OCI-LY7 (cell line): Measurements from ENCODE around the gene SLC9A9. TPM values are rescaled to one million over a fixed set of nuclear protein-coding genes. Genes with fewer than 3 reads are reported as not detected.

Experiments
- BruUV-seq: library from RNA; stranded (reverse); fragments of 400-500 nt; replicated peaks from 2 replicates; lab custom pipeline; 2021; lab: Mats Ljungman, UMichigan
- CTCF ChIA-PET: fragments of 300-600 bp; sonication (Branson Sonifier 250); formaldehyde crosslinking; loops from one replicate; lab custom pipeline; 2022; ENCODE audit warnings: antibody characterized with exemption; ENCODE audit not compliant: unreplicated experiment; lab: Charles Lee
- POLR2A ChIA-PET: fragments of 300-600 bp; sonication (Branson Sonifier 250); formaldehyde crosslinking; loops from one replicate; lab custom pipeline; 2022; ENCODE audit warnings: antibody characterized with exemption; lab: Charles Lee
- DNase-seq: peaks from one replicate; pipeline ENCODE4 v3.0.0-alpha.2; 2015; ENCODE audit warnings: low spot score
- H2AFZ ChIP-seq: fragments of 200-600 bp; sonication (generic), shearing (Covaris generic); 2 replicates; pipeline ENCODE4 v1.6.1; 2014; ENCODE audit warnings: mild to moderate bottlenecking, antibody characterized with exemption, low read length, moderate library complexity
- H3K27ac ChIP-seq: fragments of 200-600 bp; sonication (generic); 2 replicates; pipeline ENCODE4 v1.5.1; 2014; ENCODE audit warnings: mixed run types, low read depth, mild to moderate bottlenecking, moderate library complexity, low read length, inconsistent platforms; ENCODE audit not compliant: poor library complexity, severe bottlenecking
- H3K36me3 ChIP-seq: fragments of 200-600 bp; sonication (generic); 2 replicates; pipeline ENCODE4 v1.6.1; 2014; ENCODE audit warnings: mild to moderate bottlenecking, antibody characterized with exemption, low read length, moderate library complexity, mixed read lengths; ENCODE audit not compliant: insufficient read depth
- H3K4me1 ChIP-seq: fragments of 200-600 bp; sonication (generic); 2 replicates; pipeline ENCODE4 v1.5.1; 2014; ENCODE audit warnings: mild to moderate bottlenecking, low read length; ENCODE audit not compliant: insufficient read depth, poor library complexity, severe bottlenecking
- H3K4me2 ChIP-seq: fragments of 200-600 bp; sonication (generic); 2 replicates; pipeline ENCODE4 v1.6.1; 2014; ENCODE audit warnings: mild to moderate bottlenecking, low read length
- H3K4me3 ChIP-seq: fragments of 200-600 bp; sonication (generic); 2 replicates; pipeline ENCODE4 v1.5.1; 2014; ENCODE audit warnings: mild to moderate bottlenecking, low read depth, low read length; ENCODE audit not compliant: poor library complexity, severe bottlenecking
- H3K79me2 ChIP-seq: fragments of 200-600 bp; sonication (generic); 2 replicates; pipeline ENCODE4 v1.6.1; 2016; ENCODE audit warnings: low read depth, mild to moderate bottlenecking, low read length, moderate library complexity, mixed read lengths; ENCODE audit not compliant: insufficient read depth
- H3K9me2 ChIP-seq: fragments of 200-600 bp; sonication (generic); 2 replicates; pipeline ENCODE4 v1.6.1; 2016; ENCODE audit warnings: mild to moderate bottlenecking, low read length, mixed read lengths; ENCODE audit not compliant: insufficient read depth
- H3K9me3 ChIP-seq: fragments of 200-600 bp; sonication (generic); 2 replicates; pipeline ENCODE4 v1.6.1; 2014; ENCODE audit warnings: mild to moderate bottlenecking, mixed run types, low read length, mixed read lengths
- H4K20me1 ChIP-seq: fragments of 200-600 bp; sonication (generic); 2 replicates; pipeline ENCODE4 v1.6.1; 2014; ENCODE audit warnings: mild to moderate bottlenecking, antibody characterized with exemption, low read length, moderate library complexity, mixed read lengths; ENCODE audit not compliant: insufficient read depth
- EZH2phosphoT487 ChIP-seq: fragments of 200-600 bp; sonication (generic); IDR thresholded peaks from 2 replicates; pipeline ENCODE4 v1.6.1; 2018; ENCODE audit warnings: low read depth, borderline replicate concordance, mild to moderate bottlenecking, mixed run types, antibody characterized with exemption, low read length, moderate library complexity, mixed read lengths
- intact Hi-C: fragments of 100-400 bp; cut with micrococcal nuclease; formaldehyde crosslinking; loops from one replicate; pipeline ENCODE4 v1.10.0; 2022; ENCODE audit not compliant: unreplicated experiment
- total RNA-seq, 2 experiments: library from RNA; depleted of rRNA in 1 of 2; stranded (reverse); fragments of >200 nt in 1 of 2; shearing (Covaris generic) in 1 of 2; gene quantifications; 2 replicates each; pipeline ENCODE4 v1.2.3, GENCODE V29; 2014 to 2022
- TF ChIP-seq, protein P1 (sequence below): fragments of 200-600 bp; sonication (generic); conservative IDR thresholded peaks from 2 replicates; pipeline ENCODE4 v1.5.1; 2014; ENCODE audit warnings: mild to moderate bottlenecking, antibody characterized with exemption, low read length, moderate library complexity, mixed read lengths

SLC9A9 gene
- total RNA-seq, 2 experiments from 2014 or later: 9.3 to 14.8 TPM

DNA sequence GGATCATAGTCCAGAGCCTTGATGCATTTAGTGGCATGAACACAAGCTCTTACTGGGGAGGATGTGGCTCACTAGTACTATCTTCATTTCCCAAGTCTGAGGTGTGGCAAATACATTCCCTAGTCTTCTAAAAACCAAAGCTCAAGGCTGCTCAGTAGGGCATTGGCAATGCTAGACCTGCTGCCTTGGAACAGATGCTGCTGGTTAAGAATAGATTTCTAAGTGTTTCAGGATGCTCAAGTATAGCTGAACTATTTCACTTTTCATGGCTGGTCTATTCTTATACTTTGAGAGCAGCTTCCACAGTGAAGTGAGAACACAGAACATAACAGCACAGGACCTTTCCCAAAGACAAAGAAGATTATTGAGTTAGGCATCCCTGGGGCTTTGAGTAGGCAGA is 549.9 kb downstream of the SLC9A9 start:
- no peak overlapping the region for H3K4me2 ChIP-seq
- intact Hi-C loops: no loop called here
- no peaks in the 10 kb centered on the region for H3K36me3 ChIP-seq
- DNase-seq: no peak
- no TSS peak for BruUV-seq
- H3K9me3 ChIP-seq: no peaks in the 10 kb centered on the region
- no peaks in the 10 kb centered on the region for H3K79me2 ChIP-seq
- no peak for TF ChIP-seq EZH2phosphoT487
- TF ChIP-seq, protein P1, sequence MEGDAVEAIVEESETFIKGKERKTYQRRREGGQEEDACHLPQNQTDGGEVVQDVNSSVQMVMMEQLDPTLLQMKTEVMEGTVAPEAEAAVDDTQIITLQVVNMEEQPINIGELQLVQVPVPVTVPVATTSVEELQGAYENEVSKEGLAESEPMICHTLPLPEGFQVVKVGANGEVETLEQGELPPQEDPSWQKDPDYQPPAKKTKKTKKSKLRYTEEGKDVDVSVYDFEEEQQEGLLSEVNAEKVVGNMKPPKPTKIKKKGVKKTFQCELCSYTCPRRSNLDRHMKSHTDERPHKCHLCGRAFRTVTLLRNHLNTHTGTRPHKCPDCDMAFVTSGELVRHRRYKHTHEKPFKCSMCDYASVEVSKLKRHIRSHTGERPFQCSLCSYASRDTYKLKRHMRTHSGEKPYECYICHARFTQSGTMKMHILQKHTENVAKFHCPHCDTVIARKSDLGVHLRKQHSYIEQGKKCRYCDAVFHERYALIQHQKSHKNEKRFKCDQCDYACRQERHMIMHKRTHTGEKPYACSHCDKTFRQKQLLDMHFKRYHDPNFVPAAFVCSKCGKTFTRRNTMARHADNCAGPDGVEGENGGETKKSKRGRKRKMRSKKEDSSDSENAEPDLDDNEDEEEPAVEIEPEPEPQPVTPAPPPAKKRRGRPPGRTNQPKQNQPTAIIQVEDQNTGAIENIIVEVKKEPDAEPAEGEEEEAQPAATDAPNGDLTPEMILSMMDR: no peak
- CTCF ChIA-PET: no interaction called here
- H3K9me2 ChIP-seq: no peaks in the 10 kb centered on the region
- no peaks in the 10 kb centered on the region for H4K20me1 ChIP-seq
- no peaks in the 10 kb centered on the region for H3K4me1 ChIP-seq
- H3K27ac ChIP-seq: no peak overlapping the region
- no peak overlapping the region for H2AFZ ChIP-seq
- POLR2A ChIA-PET: no interaction called here
- H3K4me3 ChIP-seq: no peak overlapping the region

DNA sequence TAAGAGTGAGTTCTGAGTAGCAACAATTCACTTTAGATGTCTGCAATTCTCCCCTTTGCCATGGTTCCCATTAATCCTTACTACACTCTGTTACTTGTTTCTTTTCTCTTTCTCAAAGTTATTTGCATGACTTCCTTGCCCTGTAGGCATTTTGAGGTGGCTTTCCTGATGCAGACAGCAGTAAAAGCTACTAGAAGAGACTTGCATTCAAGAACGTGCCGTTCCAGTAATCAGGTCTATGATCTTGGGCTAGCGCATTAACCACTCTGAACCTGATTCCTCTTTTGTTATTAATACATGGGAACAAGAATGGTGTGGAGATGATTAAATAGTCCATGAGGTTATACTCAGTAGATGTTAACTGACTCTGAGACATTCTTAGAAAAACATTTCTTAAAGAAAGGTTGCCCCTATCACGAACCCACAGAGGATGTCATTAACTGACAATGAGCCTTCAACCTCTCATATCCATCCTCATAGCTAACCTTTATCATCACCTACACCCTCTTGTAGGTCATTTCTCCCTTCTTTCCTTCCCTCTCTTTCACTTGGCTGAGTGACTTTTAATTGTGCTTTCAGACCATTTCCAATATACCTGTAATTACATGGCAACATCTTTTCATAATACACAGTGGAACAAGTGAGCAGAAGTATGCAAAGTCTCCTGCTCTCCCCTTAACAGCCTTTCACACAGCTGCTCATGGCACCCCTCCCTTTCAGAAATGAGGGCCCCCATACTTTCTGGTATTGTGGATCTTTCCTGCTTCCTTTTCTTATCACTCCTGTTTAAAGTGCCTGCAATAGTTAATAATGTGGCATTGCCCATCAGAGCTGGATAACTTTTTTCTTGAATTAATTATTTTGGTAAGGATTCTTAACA is 552.8 kb downstream of the SLC9A9 start:
- Histone ChIP-seq H2AFZ (no peak overlapping the region), H4K20me1 (no peaks in the 10 kb centered on the region), H3K4me2 (no peak overlapping the region), H3K27ac (no peak overlapping the region), H3K4me1 (no peaks in the 10 kb centered on the region), H3K4me3 (no peak overlapping the region), H3K9me2 (no peaks in the 10 kb centered on the region), H3K36me3 (no peaks in the 10 kb centered on the region), H3K9me3 (no peaks in the 10 kb centered on the region), H3K79me2 (no peaks in the 10 kb centered on the region)
- CTCF ChIA-PET: no interaction called here
- intact Hi-C loops: no loop called here
- POLR2A ChIA-PET: interaction anchor here (0.6 kb wide), 1 partner anchor 133 kb away, joined by 6 read pairs; no protein-coding TSS in a partner anchor
- DNase-seq: no peak
- BruUV-seq: no TSS peak
- TF ChIP-seq, protein P1: no peak
- no peak for TF ChIP-seq EZH2phosphoT487

DNA sequence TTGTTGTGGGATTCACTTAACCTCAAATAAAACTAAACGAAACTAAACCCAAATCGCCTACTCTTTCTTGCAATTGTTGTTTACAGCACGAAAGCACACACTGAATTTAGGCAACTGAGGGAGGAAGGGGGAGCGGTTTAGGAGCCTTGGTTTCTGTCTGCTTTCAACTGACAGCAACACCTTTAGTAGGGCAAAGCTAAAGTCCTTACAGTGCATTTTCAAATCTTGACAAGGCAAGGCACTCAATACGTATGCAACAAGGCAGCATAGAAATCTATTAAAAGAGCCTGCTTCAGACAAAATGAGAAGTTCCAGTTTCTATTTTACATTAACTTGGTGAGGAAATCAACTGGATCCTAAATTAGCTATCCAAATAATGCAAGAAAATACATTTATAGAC is 554.1 kb downstream of the SLC9A9 start:
- ChIA-PET CTCF (no interaction called here), POLR2A (no interaction called here)
- H2AFZ ChIP-seq: no peak overlapping the region
- no peaks in the 10 kb centered on the region for H3K9me3 ChIP-seq
- no peak overlapping the region for H3K4me2 ChIP-seq
- intact Hi-C loops: no loop called here
- TF ChIP-seq, protein P1: no peak
- no peak for TF ChIP-seq EZH2phosphoT487
- DNase-seq: no peak
- H3K79me2 ChIP-seq: no peaks in the 10 kb centered on the region
- H3K27ac ChIP-seq: no peak overlapping the region
- no peak overlapping the region for H3K4me3 ChIP-seq
- H4K20me1 ChIP-seq: no peaks in the 10 kb centered on the region
- no peaks in the 10 kb centered on the region for H3K36me3 ChIP-seq
- no peaks in the 10 kb centered on the region for H3K4me1 ChIP-seq
- no peaks in the 10 kb centered on the region for H3K9me2 ChIP-seq
- BruUV-seq: no TSS peak
